ENCODE data around the gene C12orf54. TPM values are rescaled to one million over a fixed set of nuclear protein-coding genes. Genes with fewer than 3 reads are reported as not detected.
"Not testable (repeated sequence)": the region's sequence is repeated elsewhere in the genome, so short reads cannot be mapped to it uniquely, and the experiment has no call there.

C12orf54 gene
- total RNA-seq, 1 donor from 2014 or later = not detected

- DNase-seq (ENCODE audit: low read depth in 2 of 2) = no peak
Measured at GRCh38 chr12:48508987-48509386, 26.7 kb downstream of the C12orf54 start.

- no peak for DNase-seq (ENCODE audit: low read depth in 2 of 2)
Measured at GRCh38 chr12:48510111-48510510, 27.8 kb downstream of the C12orf54 start.

- DNase-seq (ENCODE audit: low read depth in 2 of 2) = no peak
Measured at GRCh38 chr12:48512855-48513254, 30.6 kb downstream of the C12orf54 start.

- DNase-seq (ENCODE audit: low read depth in 2 of 2) = no peak
Measured at GRCh38 chr12:48514728-48515127, 32.4 kb downstream of the C12orf54 start.

GRCh38 chr12:48520381-48520780, 38.1 kb downstream of the C12orf54 start:
- not testable (repeated sequence) for DNase-seq (ENCODE audit: low read depth in 2 of 2)

- DNase-seq (ENCODE audit: low read depth in 2 of 2) = no peak
Measured at GRCh38 chr12:48525332-48525731, 43.0 kb downstream of the C12orf54 start, which contains the start of gene OR8S1. Gene OR8S1 (plus strand): TSS chr12:48525632. CDS start chr12:48525632, 0 bp downstream.

- DNase-seq (ENCODE audit: low read depth in 2 of 2) = no peak
Measured at GRCh38 chr12:48527891-48528670, 45.8 kb downstream of the C12orf54 start.

- DNase-seq (ENCODE audit: low read depth in 2 of 2) = no peak
Measured at GRCh38 chr12:48532601-48533000, 50.3 kb downstream of the C12orf54 start.

- no peak for DNase-seq (ENCODE audit: low read depth in 2 of 2)
Measured at GRCh38 chr12:48536602-48537001, 54.3 kb downstream of the C12orf54 start.

- peak; percentile 37 to 48 for DNase-seq (ENCODE audit: low read depth in 2 of 2)
Measured at GRCh38 chr12:48542300-48542928, 60.1 kb downstream of the C12orf54 start.

- DNase-seq (ENCODE audit: low read depth in 2 of 2) = no peak
Measured at GRCh38 chr12:48545833-48546469, 63.7 kb downstream of the C12orf54 start.

Other genes with a start within 250 kb of the C12orf54 start
- gene ZNF641, start 131.6 kb upstream of the C12orf54 start, total RNA-seq = 0.22 and 0.99 TPM in 2 replicates
- gene ANP32D, start 9.9 kb upstream of the C12orf54 start, total RNA-seq = not detected in 2 replicates
- not detected in 2 replicates for gene OR8S1, start 43.1 kb downstream of the C12orf54 start, total RNA-seq
- gene LALBA, start 87.5 kb downstream of the C12orf54 start, total RNA-seq = not detected in 2 replicates
- 27.9 and 47.6 TPM in 2 replicates for gene KANSL2, start 199.7 kb downstream of the C12orf54 start, total RNA-seq
- gene CCNT1, start 234.2 kb downstream of the C12orf54 start, total RNA-seq = 13.1 and 21.4 TPM in 2 replicates

Measured in lung microvascular endothelial cell (primary cell).